ENCODE data around the gene HPCAL1. TPM values are rescaled to one million over a fixed set of nuclear protein-coding genes. Genes with fewer than 3 reads are reported as not detected.

The HPCAL1 gene
- total RNA-seq, 1 donor from 2014 or later, result 401 TPM

- Histone ChIP-seq H3K27ac (no peak overlapping the region), H3K9me3 (no peaks in the 10 kb centered on the region), H3K4me1 (no peaks in the 10 kb centered on the region), H3K36me3 (no peaks in the 10 kb centered on the region), H3K4me3 (no peak overlapping the region), H3K27me3 (no peaks in the 10 kb centered on the region)
- no peak for TF ChIP-seq CTCF (IDR thresholded peaks at IDR 0.05)
- intact Hi-C loops (cut with DNase I), result no loop called here
- no peak for DNase-seq (ENCODE audit: low spot score in 2 of 2)
These were observed 25.2 kb upstream of the HPCAL1 start for GRCh38 chr2:10277293-10278028.

GRCh38 chr2:10278029-10278762, 24.5 kb upstream of the HPCAL1 start:
- no peaks in the 10 kb centered on the region for H3K36me3 ChIP-seq
- H3K9me3 ChIP-seq, result no peaks in the 10 kb centered on the region
- intact Hi-C loops (cut with DNase I), result no loop called here
- H3K27ac ChIP-seq, result no peak overlapping the region
- H3K27me3 ChIP-seq, result no peaks in the 10 kb centered on the region
- H3K4me1 ChIP-seq, result no peaks in the 10 kb centered on the region
- H3K4me3 ChIP-seq, result no peak overlapping the region
- peak; percentile 63 to 84 for DNase-seq (ENCODE audit: low spot score in 2 of 2)
- TF ChIP-seq CTCF (IDR thresholded peaks at IDR 0.05), result no peak

- no peaks in the 10 kb centered on the region for H3K27me3 ChIP-seq
- peak overlapping the region in 1 of 2 donors; percentile 45 for H3K27ac ChIP-seq
- H3K9me3 ChIP-seq, result no peaks in the 10 kb centered on the region
- no peak for TF ChIP-seq CTCF (IDR thresholded peaks at IDR 0.05)
- intact Hi-C loops (cut with DNase I), result no loop called here
- DNase-seq (ENCODE audit: low spot score in 2 of 2), result no peak
- H3K4me1 ChIP-seq, result no peaks in the 10 kb centered on the region
- no peaks in the 10 kb centered on the region for H3K36me3 ChIP-seq
- H3K4me3 ChIP-seq, result no peak overlapping the region
These were observed 23.8 kb upstream of the HPCAL1 start for GRCh38 chr2:10278763-10279471.

- intact Hi-C loops (cut with DNase I), result no loop called here
- DNase-seq (ENCODE audit: low spot score in 2 of 2), result no peak
- TF ChIP-seq CTCF (IDR thresholded peaks at IDR 0.05), result no peak
- no peak overlapping the region for H3K4me3 ChIP-seq
- no peak overlapping the region for H3K27ac ChIP-seq
- H3K4me1 ChIP-seq, result no peaks in the 10 kb centered on the region
- no peaks in the 10 kb centered on the region for H3K27me3 ChIP-seq
- no peaks in the 10 kb centered on the region for H3K9me3 ChIP-seq
- H3K36me3 ChIP-seq, result no peaks in the 10 kb centered on the region
These were observed 23.2 kb upstream of the HPCAL1 start for GRCh38 chr2:10279472-10279870.

GRCh38 chr2:10279946-10280463, 22.7 kb upstream of the HPCAL1 start:
- no peak for TF ChIP-seq CTCF (IDR thresholded peaks at IDR 0.05)
- no peak overlapping the region for H3K27ac ChIP-seq
- peaks cover 0 to 2% of the 10 kb centered on the region in 2 donors for H3K4me1 ChIP-seq
- no peak overlapping the region for H3K4me3 ChIP-seq
- no peaks in the 10 kb centered on the region for H3K27me3 ChIP-seq
- no peaks in the 10 kb centered on the region for H3K36me3 ChIP-seq
- no peak for DNase-seq (ENCODE audit: low spot score in 2 of 2)
- H3K9me3 ChIP-seq, result no peaks in the 10 kb centered on the region
- intact Hi-C loops (cut with DNase I), result no loop called here
